Vagina (tissue), 2 donors: Measurements from ENCODE around the gene MSX2. TPM values are rescaled to one million over a fixed set of nuclear protein-coding genes. Genes with fewer than 3 reads are reported as not detected.

Experiments used
- DNase-seq, 2 donors: peaks; one replicate each; pipeline ENCODE4 v3.0.0-alpha.2; 2017; ENCODE audit errors: extremely low spot score in 2 of 2
- H3K27ac ChIP-seq: fragments of 200-600 bp; sonication (generic); one replicate; pipeline ENCODE4 v1.5.1; 2019
- H3K27me3 ChIP-seq: fragments of 200-600 bp; sonication (generic); one replicate; pipeline ENCODE4 v1.5.1; 2019
- H3K36me3 ChIP-seq, 2 donors: fragments of 200-600 bp; sonication (generic); one replicate each; pipeline ENCODE4 v1.5.1; 2017 to 2019
- H3K4me1 ChIP-seq: fragments of 200-600 bp; sonication (generic); one replicate; pipeline ENCODE4 v1.5.1; 2019
- H3K4me3 ChIP-seq, 2 donors: fragments of 200-600 bp; sonication (generic); 1 replicate in 1 of 2; 2 replicates in 1 of 2; pipeline ENCODE4 v1.5.1; 2016 to 2019
- H3K9me3 ChIP-seq: fragments of 200-600 bp; sonication (generic); one replicate; pipeline ENCODE4 v1.5.1; 2019
- POLR2A ChIP-seq, 2 donors: fragments of 450-650 bp; IDR thresholded peaks; one replicate each; pipeline ENCODE4 v1.6.1; 2017; ENCODE audit warnings: antibody characterized with exemption in 2 of 2, mild to moderate bottlenecking in 2 of 2, moderate library complexity in 2 of 2
- POLR2AphosphoS5 ChIP-seq, 2 donors: sonication (generic); formaldehyde crosslinking; IDR thresholded peaks; one replicate each; pipeline ENCODE4 v1.9.0; 2017; ENCODE audit warnings: antibody characterized with exemption in 2 of 2, mild to moderate bottlenecking in 2 of 2, low read depth in 1 of 2; ENCODE audit not compliant: insufficient read depth in 1 of 2
- intact Hi-C: fragments of 100-400 bp; cut with DNase I; formaldehyde crosslinking; loops from one replicate; pipeline ENCODE4 v1.15.1; 2023
- total RNA-seq: library from RNA; depleted of rRNA; stranded (reverse); fragments of >200 nt; gene quantifications from one replicate; pipeline ENCODE4 v1.2.3, GENCODE V29; 2016
- TF ChIP-seq, protein P1 (sequence below), 3 experiments: fragments of 450-650 bp in 2 of 3; fragments of 200-600 bp in 1 of 3; sonication (generic) in 1 of 3; IDR thresholded peaks; one replicate each; pipeline ENCODE4 v1.5.1; 2017 to 2019; ENCODE audit warnings: antibody characterized with exemption in 3 of 3, mild to moderate bottlenecking in 2 of 3, moderate library complexity in 2 of 3

The MSX2 gene
- total RNA-seq, 1 donor from 2014 or later, result 1.2 TPM

DNA sequence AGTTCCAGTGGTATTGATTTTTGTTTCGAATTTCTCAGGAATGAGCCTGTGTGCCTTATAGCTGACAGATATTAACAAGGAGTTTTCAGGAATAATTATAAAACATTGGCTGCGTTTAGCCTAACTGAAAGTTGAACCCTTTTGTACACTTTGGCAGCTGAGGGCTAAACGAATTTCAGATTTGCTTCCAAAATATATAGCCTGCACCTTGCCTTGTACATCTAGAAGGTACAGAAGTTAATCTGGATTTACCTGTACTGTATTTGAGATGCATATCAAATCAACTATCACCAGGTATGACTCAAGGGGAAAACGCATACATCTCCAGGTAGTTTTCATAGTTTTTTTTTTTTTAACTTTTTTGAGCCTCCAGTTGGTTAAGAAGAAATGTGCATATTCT lies 1.9 kb upstream of the MSX2 start:
- TF ChIP-seq, protein P1, sequence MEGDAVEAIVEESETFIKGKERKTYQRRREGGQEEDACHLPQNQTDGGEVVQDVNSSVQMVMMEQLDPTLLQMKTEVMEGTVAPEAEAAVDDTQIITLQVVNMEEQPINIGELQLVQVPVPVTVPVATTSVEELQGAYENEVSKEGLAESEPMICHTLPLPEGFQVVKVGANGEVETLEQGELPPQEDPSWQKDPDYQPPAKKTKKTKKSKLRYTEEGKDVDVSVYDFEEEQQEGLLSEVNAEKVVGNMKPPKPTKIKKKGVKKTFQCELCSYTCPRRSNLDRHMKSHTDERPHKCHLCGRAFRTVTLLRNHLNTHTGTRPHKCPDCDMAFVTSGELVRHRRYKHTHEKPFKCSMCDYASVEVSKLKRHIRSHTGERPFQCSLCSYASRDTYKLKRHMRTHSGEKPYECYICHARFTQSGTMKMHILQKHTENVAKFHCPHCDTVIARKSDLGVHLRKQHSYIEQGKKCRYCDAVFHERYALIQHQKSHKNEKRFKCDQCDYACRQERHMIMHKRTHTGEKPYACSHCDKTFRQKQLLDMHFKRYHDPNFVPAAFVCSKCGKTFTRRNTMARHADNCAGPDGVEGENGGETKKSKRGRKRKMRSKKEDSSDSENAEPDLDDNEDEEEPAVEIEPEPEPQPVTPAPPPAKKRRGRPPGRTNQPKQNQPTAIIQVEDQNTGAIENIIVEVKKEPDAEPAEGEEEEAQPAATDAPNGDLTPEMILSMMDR (IDR thresholded peaks at IDR 0.05), result no peak
- TF ChIP-seq POLR2A (IDR thresholded peaks at IDR 0.05) (no peak), POLR2AphosphoS5 (IDR thresholded peaks at IDR 0.05; ENCODE audit: insufficient read depth in 1 of 2, low read depth in 1 of 2) (no peak)
- H3K27me3 ChIP-seq, result no peaks in the 10 kb centered on the region

DNA sequence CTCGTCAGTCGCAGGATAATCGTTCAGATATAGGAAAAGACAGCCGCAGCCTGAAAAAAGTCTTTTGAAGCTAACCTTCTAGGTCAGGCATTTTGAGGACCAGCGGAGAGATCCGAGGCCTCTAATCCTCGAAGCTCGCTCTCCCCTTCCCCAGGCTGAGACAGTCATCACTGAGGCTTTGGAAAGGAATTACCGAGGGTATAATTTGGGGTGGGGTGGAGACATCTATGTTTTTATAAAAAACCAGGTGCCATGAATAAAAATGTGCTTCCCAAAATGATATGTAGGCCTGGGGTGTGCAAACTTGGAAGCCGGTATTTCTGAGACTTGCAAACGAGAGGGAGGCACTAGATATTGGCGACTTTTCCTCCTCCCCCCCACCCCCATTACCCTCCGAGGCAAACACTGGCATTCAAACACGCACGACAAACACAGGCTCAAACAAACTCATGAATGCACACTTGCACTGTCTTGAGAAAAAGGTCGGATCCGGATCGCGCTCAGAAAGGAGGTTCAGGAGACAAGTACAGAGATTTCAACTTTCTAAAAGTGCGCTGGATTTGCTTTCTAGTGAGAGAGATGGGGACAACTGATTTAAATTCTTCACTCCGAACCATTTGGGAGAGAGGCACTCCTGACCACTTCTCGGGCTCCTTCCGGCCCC lies 935 bp upstream of the MSX2 start:
- no peak for DNase-seq
- Histone ChIP-seq H3K27me3 (no peaks in the 10 kb centered on the region), H3K36me3 (no peaks in the 10 kb centered on the region), H3K4me3 (peak overlapping the region; percentile 54 to 66), H3K27ac (no peak overlapping the region), H3K4me1 (peaks cover 25% of the 10 kb centered on the region), H3K9me3 (no peaks in the 10 kb centered on the region)
- intact Hi-C loops, result no loop called here
- TF ChIP-seq POLR2A (IDR thresholded peaks at IDR 0.05), result no peak
- TF ChIP-seq, protein P1 (IDR thresholded peaks at IDR 0.05), result no peak
- no peak for TF ChIP-seq POLR2AphosphoS5 (IDR thresholded peaks at IDR 0.05; ENCODE audit: insufficient read depth in 1 of 2, low read depth in 1 of 2)

More for the DNA sequence above, 1.9 kb upstream of the MSX2 start:
- DNase-seq, result no peak
- H3K4me1 ChIP-seq, result peaks cover 25% of the 10 kb centered on the region
- H3K4me3 ChIP-seq, result no peak overlapping the region
- no peak overlapping the region for H3K27ac ChIP-seq
- no peaks in the 10 kb centered on the region for H3K36me3 ChIP-seq
- intact Hi-C loops, result no loop called here
- H3K9me3 ChIP-seq, result no peaks in the 10 kb centered on the region

DNA sequence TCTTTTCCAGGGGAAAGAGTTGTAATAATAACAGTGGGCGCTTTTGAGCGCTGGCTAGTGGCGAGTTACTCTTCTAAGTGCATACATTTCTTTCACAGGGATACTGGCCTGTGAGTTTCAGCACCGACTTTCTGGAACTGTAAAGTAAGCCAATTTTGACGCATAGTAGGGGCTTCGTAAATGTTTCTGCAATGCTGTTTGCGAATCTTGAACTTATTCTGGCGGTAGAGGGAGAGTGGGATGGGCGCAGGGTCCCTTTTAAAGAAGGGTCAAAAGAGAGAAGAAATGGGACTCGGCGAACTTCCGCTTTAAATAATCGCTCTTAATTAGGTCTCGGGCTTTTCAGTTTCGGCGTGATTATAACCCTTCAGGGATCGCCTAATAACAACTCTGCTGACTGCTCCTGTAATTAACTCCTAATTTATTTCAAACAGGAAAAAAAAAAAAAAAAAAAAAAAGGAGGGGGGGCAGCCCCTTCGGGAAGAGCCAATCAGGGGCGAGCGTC lies 351 bp upstream of the MSX2 start:
- no peaks in the 10 kb centered on the region for H3K36me3 ChIP-seq
- H3K4me1 ChIP-seq, result peaks cover 25% of the 10 kb centered on the region
- TF ChIP-seq POLR2A (IDR thresholded peaks at IDR 0.05) (no peak), POLR2AphosphoS5 (IDR thresholded peaks at IDR 0.05; ENCODE audit: insufficient read depth in 1 of 2, low read depth in 1 of 2) (no peak)
- TF ChIP-seq, protein P1 (IDR thresholded peaks at IDR 0.05), result no peak
- H3K27ac ChIP-seq, result no peak overlapping the region
- H3K4me3 ChIP-seq, result peak overlapping the region; percentile 54 to 66
- H3K27me3 ChIP-seq, result no peaks in the 10 kb centered on the region
- H3K9me3 ChIP-seq, result no peaks in the 10 kb centered on the region
- intact Hi-C loops, result no loop called here
- DNase-seq, result no peak

DNA sequence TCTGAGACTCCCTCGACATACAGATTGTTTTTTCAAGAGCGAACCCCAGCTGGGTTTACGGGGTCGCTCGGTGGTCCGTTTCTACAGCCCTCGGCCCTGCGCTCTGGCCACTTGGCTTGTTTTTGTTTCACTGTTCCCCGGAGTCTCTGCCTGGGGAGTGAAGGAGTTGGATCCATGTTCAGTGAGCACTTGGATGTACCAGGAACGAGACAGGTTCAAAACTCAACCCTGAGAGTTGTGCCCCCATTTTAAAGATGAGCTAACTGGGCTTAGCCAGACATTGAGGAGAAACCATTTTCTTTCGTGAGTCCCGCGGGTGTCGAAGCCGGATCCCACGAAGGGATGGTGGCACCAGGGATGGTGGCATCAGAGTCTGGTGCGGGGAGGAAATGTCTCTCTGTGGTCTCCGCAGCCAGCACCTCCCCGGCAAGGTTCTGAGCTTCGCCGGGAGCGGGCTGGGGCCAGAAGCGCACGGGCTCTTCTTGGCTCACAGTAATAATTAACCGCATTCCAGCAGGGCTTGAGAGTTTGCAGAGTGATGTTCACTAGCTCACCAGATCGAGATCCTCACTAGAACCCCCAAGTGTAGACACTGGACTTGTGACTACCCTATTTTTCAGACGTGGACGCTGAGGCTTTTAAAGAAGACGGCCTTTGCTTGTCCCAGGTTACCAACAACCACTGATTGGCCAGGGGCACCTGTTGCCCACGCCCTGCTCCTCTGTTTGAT lies 1.0 kb downstream of the MSX2 start:
- peak overlapping the region; percentile 68 for H3K27ac ChIP-seq
- peak overlapping the region; percentile 54 to 66 for H3K4me3 ChIP-seq
- no peaks in the 10 kb centered on the region for H3K27me3 ChIP-seq
- TF ChIP-seq POLR2A (IDR thresholded peaks at IDR 0.05) (no peak), POLR2AphosphoS5 (IDR thresholded peaks at IDR 0.05; ENCODE audit: insufficient read depth in 1 of 2, low read depth in 1 of 2) (no peak)
- TF ChIP-seq, protein P1 (IDR thresholded peaks at IDR 0.05), result no peak
- DNase-seq, result no peak
- intact Hi-C loops, result no loop called here
- H3K36me3 ChIP-seq, result no peaks in the 10 kb centered on the region
- peaks cover 23% of the 10 kb centered on the region for H3K4me1 ChIP-seq
- H3K9me3 ChIP-seq, result no peaks in the 10 kb centered on the region
